GM06990 (cell line): ENCODE measurements around the gene POU6F2.

Experiments
- DNase-seq: peaks from one replicate; pipeline ENCODE4 v3.0.0-alpha.2; 2011; ENCODE audit not compliant: insufficient read length; ENCODE audit errors: extremely low read depth
- H3K27me3 ChIP-seq: replicated peaks from 2 replicates; pipeline ENCODE4 v1.6.0; 2011; ENCODE audit warnings: low read length; ENCODE audit not compliant: control insufficient read depth, insufficient read depth
- H3K36me3 ChIP-seq: 2 replicates; pipeline ENCODE4 v1.5.1; 2011; ENCODE audit warnings: low read length; ENCODE audit not compliant: control insufficient read depth, insufficient read depth
- H3K4me3 ChIP-seq: replicated peaks from 2 replicates; pipeline ENCODE4 v1.5.1; 2011; ENCODE audit warnings: low read depth, mild to moderate bottlenecking, control low read depth, low read length
- TF ChIP-seq, protein P1 (sequence below): IDR thresholded peaks from 2 replicates; pipeline ENCODE4 v1.5.1; 2011; ENCODE audit warnings: low read length, control low read depth, mild to moderate bottlenecking, inconsistent platforms; ENCODE audit not compliant: insufficient read depth, poor library complexity, severe bottlenecking

The POU6F2 gene

GRCh38 chr7:39365751-39366295, 388.1 kb downstream of the POU6F2 start:
- H3K27me3 ChIP-seq, result no peaks in the 10 kb centered on the region
- H3K36me3 ChIP-seq, result no peaks in the 10 kb centered on the region
- DNase-seq, result no peak
- TF ChIP-seq, protein P1, sequence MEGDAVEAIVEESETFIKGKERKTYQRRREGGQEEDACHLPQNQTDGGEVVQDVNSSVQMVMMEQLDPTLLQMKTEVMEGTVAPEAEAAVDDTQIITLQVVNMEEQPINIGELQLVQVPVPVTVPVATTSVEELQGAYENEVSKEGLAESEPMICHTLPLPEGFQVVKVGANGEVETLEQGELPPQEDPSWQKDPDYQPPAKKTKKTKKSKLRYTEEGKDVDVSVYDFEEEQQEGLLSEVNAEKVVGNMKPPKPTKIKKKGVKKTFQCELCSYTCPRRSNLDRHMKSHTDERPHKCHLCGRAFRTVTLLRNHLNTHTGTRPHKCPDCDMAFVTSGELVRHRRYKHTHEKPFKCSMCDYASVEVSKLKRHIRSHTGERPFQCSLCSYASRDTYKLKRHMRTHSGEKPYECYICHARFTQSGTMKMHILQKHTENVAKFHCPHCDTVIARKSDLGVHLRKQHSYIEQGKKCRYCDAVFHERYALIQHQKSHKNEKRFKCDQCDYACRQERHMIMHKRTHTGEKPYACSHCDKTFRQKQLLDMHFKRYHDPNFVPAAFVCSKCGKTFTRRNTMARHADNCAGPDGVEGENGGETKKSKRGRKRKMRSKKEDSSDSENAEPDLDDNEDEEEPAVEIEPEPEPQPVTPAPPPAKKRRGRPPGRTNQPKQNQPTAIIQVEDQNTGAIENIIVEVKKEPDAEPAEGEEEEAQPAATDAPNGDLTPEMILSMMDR, result no peak
- H3K4me3 ChIP-seq, result no peak overlapping the region

GRCh38 chr7:39367451-39367850, 389.7 kb downstream of the POU6F2 start:
- TF ChIP-seq, protein P1, result no peak
- no peak overlapping the region for H3K4me3 ChIP-seq
- no peak for DNase-seq
- H3K27me3 ChIP-seq, result no peaks in the 10 kb centered on the region
- H3K36me3 ChIP-seq, result no peaks in the 10 kb centered on the region

GRCh38 chr7:39367943-39368342, 390.2 kb downstream of the POU6F2 start:
- TF ChIP-seq, protein P1, result no peak
- Histone ChIP-seq H3K4me3 (no peak overlapping the region), H3K36me3 (no peaks in the 10 kb centered on the region), H3K27me3 (no peaks in the 10 kb centered on the region)
- no peak for DNase-seq

- TF ChIP-seq, protein P1, result no peak
- no peaks in the 10 kb centered on the region for H3K36me3 ChIP-seq
- no peak overlapping the region for H3K4me3 ChIP-seq
- no peak for DNase-seq
- no peaks in the 10 kb centered on the region; the same call in none of the 2 replicates for H3K27me3 ChIP-seq
Observed at GRCh38 chr7:39372383-39372782, 394.7 kb downstream of the POU6F2 start.

DNA sequence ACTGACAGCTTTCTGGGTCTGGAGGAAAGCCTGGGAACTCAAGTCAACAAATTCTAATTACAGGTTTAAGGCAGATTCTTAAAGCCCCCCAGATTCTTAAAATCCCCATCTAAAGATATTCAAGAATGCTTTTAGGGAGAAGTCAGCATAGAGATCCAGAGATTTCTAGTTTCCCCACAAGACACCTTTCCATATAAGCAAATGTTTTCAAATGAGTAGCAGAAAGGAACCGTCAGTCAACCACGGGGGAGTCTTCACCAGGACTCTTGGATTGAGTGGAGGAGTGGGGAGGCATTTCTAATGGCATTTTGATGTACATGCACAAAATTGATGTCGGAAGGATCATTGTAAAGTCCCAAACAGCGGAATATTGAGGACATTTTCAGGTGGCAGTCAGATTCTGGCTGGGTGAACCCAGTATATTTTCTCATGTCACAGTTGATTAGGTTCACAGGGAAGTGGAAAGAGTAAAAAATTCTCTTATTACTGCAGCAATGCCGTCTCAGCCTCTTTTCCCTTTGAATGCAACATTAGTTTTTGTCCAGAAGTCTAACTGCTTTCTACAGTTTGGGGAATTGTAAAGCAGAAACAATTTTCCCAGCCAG, 396.8 kb downstream of the POU6F2 start:
- Histone ChIP-seq H3K36me3 (no peaks in the 10 kb centered on the region), H3K4me3 (no peak overlapping the region), H3K27me3 (no peaks in the 10 kb centered on the region; the same call in none of the 2 replicates)
- no peak for DNase-seq
- TF ChIP-seq, protein P1, result no peak
